ENCODE data around the gene NKAIN2.
A peak's percentile ranks its signal among the peaks of the same experiment; 100 is the strongest.

NKAIN2 gene

GRCh38 chr6:123770247-123770949 lies 33.3 kb upstream of the NKAIN2 start:
- H3K4me1 ChIP-seq (ENCODE audit: low read length): peaks cover 28% of the 10 kb centered on the region
- peak overlapping the region; percentile 96 for H2AFZ ChIP-seq (ENCODE audit: low read length)
- H3K4me3 ChIP-seq (ENCODE audit: low read length): peak overlapping the region; percentile 19; the same call in 1 of the 2 replicates
- H3K36me3 ChIP-seq (replicated peaks; ENCODE audit: insufficient read depth, low read length): no peaks in the 10 kb centered on the region; the same call in 1 of the 2 replicates
- peak; percentile 78 for DNase-seq
- peak overlapping the region; percentile 85 for H3K4me2 ChIP-seq (ENCODE audit: low read depth, low read length)
- H3K27me3 ChIP-seq (replicated peaks; ENCODE audit: insufficient read depth, low read length): no peaks in the 10 kb centered on the region
- H3K9ac ChIP-seq (ENCODE audit: low read length): peak overlapping the region; percentile 24; the same call in 1 of the 2 replicates
- H3K79me2 ChIP-seq (ENCODE audit: low read length): no peaks in the 10 kb centered on the region
- peaks cover 19% of the 10 kb centered on the region for H3F3A ChIP-seq (ENCODE audit: insufficient read depth, low read length)
- H4K20me1 ChIP-seq (ENCODE audit: insufficient read depth, low read length): no peaks in the 10 kb centered on the region
- no peaks in the 10 kb centered on the region for H3K9me3 ChIP-seq (replicated peaks; ENCODE audit: insufficient read depth, low read length)
- peak overlapping the region; percentile 85 for H3K27ac ChIP-seq (ENCODE audit: low read length)
- H3K9me2 ChIP-seq (replicated peaks; ENCODE audit: insufficient read depth, low read length): no peaks in the 10 kb centered on the region
- no peak for TF ChIP-seq EZH2 (optimal IDR thresholded peaks at IDR 0.05; ENCODE audit: low read depth, low read length)
- no peak for TF ChIP-seq CTCF (IDR thresholded peaks at IDR 0.05; ENCODE audit: low read length)
- TF ChIP-seq EZH2phosphoT487 (IDR thresholded peaks at IDR 0.05; ENCODE audit: low read length): no peak

- no peak for DNase-seq
- H3K27me3 ChIP-seq (replicated peaks; ENCODE audit: insufficient read depth, low read length): no peaks in the 10 kb centered on the region
- H3K9ac ChIP-seq (ENCODE audit: low read length): peak overlapping the region; percentile 12; the same call in 1 of the 2 replicates
- peaks cover 28% of the 10 kb centered on the region for H3K4me1 ChIP-seq (ENCODE audit: low read length)
- H4K20me1 ChIP-seq (ENCODE audit: insufficient read depth, low read length): no peaks in the 10 kb centered on the region
- peak overlapping the region; percentile 85 for H3K27ac ChIP-seq (ENCODE audit: low read length)
- no peaks in the 10 kb centered on the region for H3K9me2 ChIP-seq (replicated peaks; ENCODE audit: insufficient read depth, low read length)
- H3K4me2 ChIP-seq (ENCODE audit: low read depth, low read length): peak overlapping the region; percentile 85; the same call in 1 of the 2 replicates
- H3K36me3 ChIP-seq (replicated peaks; ENCODE audit: insufficient read depth, low read length): no peaks in the 10 kb centered on the region
- no peak for TF ChIP-seq CTCF (IDR thresholded peaks at IDR 0.05; ENCODE audit: low read length)
- no peak for TF ChIP-seq EZH2 (optimal IDR thresholded peaks at IDR 0.05; ENCODE audit: low read depth, low read length)
- no peak for TF ChIP-seq EZH2phosphoT487 (IDR thresholded peaks at IDR 0.05; ENCODE audit: low read length)
- H3F3A ChIP-seq (ENCODE audit: insufficient read depth, low read length): peaks cover 19% of the 10 kb centered on the region
- H2AFZ ChIP-seq (ENCODE audit: low read length): peak overlapping the region; percentile 96
- no peak overlapping the region for H3K4me3 ChIP-seq (ENCODE audit: low read length)
- H3K79me2 ChIP-seq (ENCODE audit: low read length): no peaks in the 10 kb centered on the region
- H3K9me3 ChIP-seq (replicated peaks; ENCODE audit: insufficient read depth, low read length): no peaks in the 10 kb centered on the region
Observed at GRCh38 chr6:123771126-123771525, 32.5 kb upstream of the NKAIN2 start.

- H3K27ac ChIP-seq (ENCODE audit: low read length): no peak overlapping the region
- no peaks in the 10 kb centered on the region for H3K79me2 ChIP-seq (ENCODE audit: low read length)
- no peaks in the 10 kb centered on the region for H3K36me3 ChIP-seq (replicated peaks; ENCODE audit: insufficient read depth, low read length)
- H3K4me1 ChIP-seq (ENCODE audit: low read length): no peaks in the 10 kb centered on the region
- no peak overlapping the region for H3K4me3 ChIP-seq (ENCODE audit: low read length)
- no peak overlapping the region for H2AFZ ChIP-seq (ENCODE audit: low read length)
- no peaks in the 10 kb centered on the region for H3K9me2 ChIP-seq (replicated peaks; ENCODE audit: insufficient read depth, low read length)
- no peaks in the 10 kb centered on the region for H4K20me1 ChIP-seq (ENCODE audit: insufficient read depth, low read length)
- no peaks in the 10 kb centered on the region for H3K9me3 ChIP-seq (replicated peaks; ENCODE audit: insufficient read depth, low read length)
- H3F3A ChIP-seq (ENCODE audit: insufficient read depth, low read length): no peaks in the 10 kb centered on the region
- H3K4me2 ChIP-seq (ENCODE audit: low read depth, low read length): no peak overlapping the region
- no peaks in the 10 kb centered on the region for H3K27me3 ChIP-seq (replicated peaks; ENCODE audit: insufficient read depth, low read length)
- H3K9ac ChIP-seq (ENCODE audit: low read length): no peak overlapping the region
- no peak for TF ChIP-seq EZH2phosphoT487 (IDR thresholded peaks at IDR 0.05; ENCODE audit: low read length)
- peak; percentile 42 for TF ChIP-seq CTCF (IDR thresholded peaks at IDR 0.05; ENCODE audit: low read length)
- no peak for TF ChIP-seq EZH2 (optimal IDR thresholded peaks at IDR 0.05; ENCODE audit: low read depth, low read length)
- peak; percentile 35 for DNase-seq
Observed at GRCh38 chr6:123777563-123777962, 26.1 kb upstream of the NKAIN2 start.
